Measurements from ENCODE around the gene TOE1.
"Not testable (repeated sequence)": the region's sequence is repeated elsewhere in the genome, so short reads cannot be mapped to it uniquely, and the experiment has no call there.

GRCh38 chr1:45384213-45384612 lies 44.2 kb downstream of the TOE1 start:
- TF ChIP-seq, protein P1, sequence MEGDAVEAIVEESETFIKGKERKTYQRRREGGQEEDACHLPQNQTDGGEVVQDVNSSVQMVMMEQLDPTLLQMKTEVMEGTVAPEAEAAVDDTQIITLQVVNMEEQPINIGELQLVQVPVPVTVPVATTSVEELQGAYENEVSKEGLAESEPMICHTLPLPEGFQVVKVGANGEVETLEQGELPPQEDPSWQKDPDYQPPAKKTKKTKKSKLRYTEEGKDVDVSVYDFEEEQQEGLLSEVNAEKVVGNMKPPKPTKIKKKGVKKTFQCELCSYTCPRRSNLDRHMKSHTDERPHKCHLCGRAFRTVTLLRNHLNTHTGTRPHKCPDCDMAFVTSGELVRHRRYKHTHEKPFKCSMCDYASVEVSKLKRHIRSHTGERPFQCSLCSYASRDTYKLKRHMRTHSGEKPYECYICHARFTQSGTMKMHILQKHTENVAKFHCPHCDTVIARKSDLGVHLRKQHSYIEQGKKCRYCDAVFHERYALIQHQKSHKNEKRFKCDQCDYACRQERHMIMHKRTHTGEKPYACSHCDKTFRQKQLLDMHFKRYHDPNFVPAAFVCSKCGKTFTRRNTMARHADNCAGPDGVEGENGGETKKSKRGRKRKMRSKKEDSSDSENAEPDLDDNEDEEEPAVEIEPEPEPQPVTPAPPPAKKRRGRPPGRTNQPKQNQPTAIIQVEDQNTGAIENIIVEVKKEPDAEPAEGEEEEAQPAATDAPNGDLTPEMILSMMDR (IDR thresholded peaks at IDR 0.05; ENCODE audit: low read depth, low read length, poor library complexity, severe bottlenecking) = not testable (repeated sequence)
- TF ChIP-seq EZH2phosphoT487 (IDR thresholded peaks at IDR 0.05; ENCODE audit: borderline replicate concordance, low read length) = not testable (repeated sequence)
